Body of pancreas (tissue), 4 donors: ENCODE results near the gene KIAA1671.

Experiments
- POLR2A ChIP-seq, 3 donors: fragments of 450-650 bp; IDR thresholded peaks; one replicate each; pipeline ENCODE4 v1.6.1; 2016; ENCODE audit warnings: antibody characterized with exemption in 3 of 3, mild to moderate bottlenecking in 2 of 3
- TF ChIP-seq, protein P1 (sequence below), 7 experiments: fragments of 450-650 bp in 4 of 7; fragments of 200-600 bp in 3 of 7; sonication (generic) in 3 of 7; IDR thresholded peaks; one replicate each; pipeline ENCODE4 v1.5.1; 2016 to 2019; ENCODE audit warnings: antibody characterized with exemption in 7 of 7

DNA sequence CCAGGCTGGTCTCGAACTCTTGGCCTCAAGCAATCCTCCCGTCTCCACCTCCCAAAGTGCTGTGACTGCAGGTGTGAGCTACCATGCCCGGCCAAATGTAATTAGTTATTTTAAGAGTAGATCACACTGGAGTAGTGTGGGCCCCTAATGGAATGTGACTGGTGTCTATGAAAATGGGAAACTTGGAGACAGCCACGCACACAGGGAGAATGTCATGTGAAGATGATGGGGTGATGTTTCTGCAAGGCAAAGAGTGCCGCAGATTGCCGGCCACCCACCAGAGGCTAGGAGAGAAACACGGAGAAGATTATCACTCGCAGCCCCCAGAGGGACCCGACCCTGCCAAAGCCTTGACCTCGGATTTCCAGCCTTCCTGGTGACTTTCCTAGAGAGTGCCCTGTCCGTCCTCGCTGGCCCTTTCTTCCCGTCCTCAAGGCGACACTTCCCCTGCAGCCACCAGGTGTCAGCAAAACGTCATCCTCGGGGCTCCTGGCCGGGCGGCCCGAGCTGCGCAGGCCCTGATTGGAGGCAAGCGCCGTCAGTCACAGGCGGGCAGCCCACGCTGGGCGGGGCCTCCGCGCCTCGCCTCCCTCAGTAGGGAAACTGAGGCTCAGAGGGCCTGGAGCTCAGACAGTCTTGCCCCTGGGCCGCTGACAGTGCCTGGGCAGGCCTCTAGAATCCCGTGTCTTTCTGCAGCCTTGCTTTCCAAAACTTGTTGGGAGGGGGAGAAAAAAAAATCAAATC, 283.2 kb downstream of the KIAA1671 start:
- TF ChIP-seq, protein P1, sequence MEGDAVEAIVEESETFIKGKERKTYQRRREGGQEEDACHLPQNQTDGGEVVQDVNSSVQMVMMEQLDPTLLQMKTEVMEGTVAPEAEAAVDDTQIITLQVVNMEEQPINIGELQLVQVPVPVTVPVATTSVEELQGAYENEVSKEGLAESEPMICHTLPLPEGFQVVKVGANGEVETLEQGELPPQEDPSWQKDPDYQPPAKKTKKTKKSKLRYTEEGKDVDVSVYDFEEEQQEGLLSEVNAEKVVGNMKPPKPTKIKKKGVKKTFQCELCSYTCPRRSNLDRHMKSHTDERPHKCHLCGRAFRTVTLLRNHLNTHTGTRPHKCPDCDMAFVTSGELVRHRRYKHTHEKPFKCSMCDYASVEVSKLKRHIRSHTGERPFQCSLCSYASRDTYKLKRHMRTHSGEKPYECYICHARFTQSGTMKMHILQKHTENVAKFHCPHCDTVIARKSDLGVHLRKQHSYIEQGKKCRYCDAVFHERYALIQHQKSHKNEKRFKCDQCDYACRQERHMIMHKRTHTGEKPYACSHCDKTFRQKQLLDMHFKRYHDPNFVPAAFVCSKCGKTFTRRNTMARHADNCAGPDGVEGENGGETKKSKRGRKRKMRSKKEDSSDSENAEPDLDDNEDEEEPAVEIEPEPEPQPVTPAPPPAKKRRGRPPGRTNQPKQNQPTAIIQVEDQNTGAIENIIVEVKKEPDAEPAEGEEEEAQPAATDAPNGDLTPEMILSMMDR (IDR thresholded peaks at IDR 0.05) = peak; percentile 48 to 84 (median 69)
- no peak for TF ChIP-seq POLR2A (IDR thresholded peaks at IDR 0.05)
